HG03439 (cell line): ENCODE measurements around the gene ZBTB22.
"Not testable (repeated sequence)": the region's sequence is repeated elsewhere in the genome, so short reads cannot be mapped to it uniquely, and the experiment has no call there.

Source experiments
- ATAC-seq: cut with Tn5 transposase; IDR thresholded peaks from one replicate; pipeline ENCODE4 v1.9.1; 2021; ENCODE audit warnings: mild to moderate bottlenecking, moderate library complexity; ENCODE audit not compliant: unreplicated experiment

Gene ZBTB22

DNA sequence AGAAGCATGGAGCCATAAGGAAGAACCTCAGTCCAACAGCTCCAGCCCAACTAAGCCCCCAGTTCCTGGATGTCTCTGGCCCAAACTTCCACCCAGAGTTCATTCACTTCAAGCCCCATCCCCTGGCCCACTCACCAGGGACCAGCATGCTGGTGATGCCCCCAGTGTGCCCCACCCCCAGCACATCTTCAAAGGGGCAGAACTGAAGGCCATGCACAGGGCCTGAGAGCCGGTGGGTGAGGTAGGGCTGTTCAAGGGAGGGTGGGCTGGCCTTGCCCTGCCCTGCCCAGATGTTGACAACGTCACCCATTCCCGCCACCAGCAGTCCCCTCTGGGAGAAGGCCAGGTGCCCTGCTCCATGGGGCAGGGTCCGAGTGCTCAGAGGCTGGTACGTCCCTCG, 37.0 kb downstream of the ZBTB22 start:
- no peak for ATAC-seq

DNA sequence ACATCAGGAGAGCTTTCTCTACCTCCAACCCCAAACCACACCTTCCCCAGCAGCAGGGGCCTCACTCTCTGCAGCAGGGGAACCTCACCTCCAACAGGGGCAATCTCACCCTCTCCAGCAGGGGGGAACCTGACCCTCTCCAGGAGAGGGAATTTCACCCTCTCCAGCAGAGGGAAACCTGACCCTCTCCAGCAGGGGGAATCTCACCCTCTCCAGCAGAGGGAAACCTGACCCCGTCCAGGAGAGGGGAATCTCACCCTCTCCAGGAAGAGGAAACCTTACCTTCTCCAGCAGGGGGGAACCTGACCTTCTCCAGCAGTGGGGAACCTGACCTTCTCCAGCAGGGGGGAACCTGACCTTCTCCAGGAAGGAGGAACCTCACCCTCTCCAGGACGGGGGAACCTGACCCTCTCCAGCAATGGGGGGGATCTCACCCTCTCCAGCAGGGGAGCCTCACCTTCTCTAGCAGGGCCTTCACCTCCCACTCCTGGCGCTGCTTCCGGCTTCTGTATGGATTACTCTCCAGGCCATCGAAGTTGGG, 37.5 kb downstream of the ZBTB22 start:
- ATAC-seq = no peak

DNA sequence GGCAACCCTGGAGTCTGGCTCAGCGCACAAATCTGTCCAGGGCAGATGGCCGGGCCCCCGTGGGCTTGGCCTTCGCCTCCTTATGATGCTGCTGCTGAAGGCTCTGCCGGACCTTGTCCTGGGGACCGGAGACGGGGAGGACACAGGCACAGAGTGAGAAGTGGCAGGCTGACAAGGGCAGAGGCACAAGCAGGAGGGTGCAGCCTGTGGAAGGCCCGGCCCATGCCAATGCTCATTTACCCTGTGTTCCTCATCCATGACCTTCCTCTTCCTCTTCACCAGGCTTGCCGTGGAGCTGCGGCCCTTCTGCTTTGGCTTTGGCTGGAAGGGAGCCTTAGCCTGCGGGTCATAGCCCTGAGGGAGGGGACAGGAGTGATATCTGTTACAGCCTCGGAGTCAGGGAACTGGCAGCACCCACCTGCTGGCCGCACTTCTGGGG, 38.3 kb downstream of the ZBTB22 start:
- no peak for ATAC-seq

DNA sequence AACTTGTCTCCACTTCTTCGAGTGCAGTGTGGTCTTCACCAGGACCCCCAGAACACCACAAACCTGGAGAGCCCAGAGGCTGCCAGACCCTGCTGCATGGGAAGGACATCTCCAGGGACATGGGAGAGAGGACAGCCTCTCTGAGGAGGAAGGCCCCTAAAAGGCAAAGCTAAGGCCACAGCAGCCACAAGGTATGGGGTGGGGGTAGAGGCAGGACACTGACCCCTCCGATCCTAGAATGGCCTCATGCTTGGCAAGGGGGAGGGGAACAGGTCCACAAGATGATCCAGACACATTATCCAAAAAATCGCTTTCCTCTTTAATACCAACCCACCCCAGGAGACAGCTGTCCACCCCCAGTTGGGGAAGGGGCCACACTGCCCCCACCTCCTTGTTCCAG, 38.7 kb downstream of the ZBTB22 start:
- ATAC-seq = no peak

DNA sequence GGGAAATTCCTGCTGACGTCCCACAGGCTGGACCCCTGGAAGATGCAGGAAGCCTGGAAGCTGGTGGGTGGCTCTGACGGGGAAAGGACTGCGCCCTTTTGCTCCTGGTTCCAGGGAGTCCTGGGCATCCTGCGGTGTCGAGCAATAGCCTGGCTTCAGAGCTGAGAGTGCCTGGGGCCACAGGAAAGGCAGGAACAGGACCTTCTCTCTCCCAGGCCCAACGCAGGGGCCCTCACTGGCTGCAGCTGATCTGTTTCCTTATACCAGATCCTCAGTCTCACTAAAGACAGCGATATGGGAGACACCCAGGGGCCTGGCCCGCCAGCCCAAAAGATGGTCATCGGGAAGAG, 39.2 kb downstream of the ZBTB22 start:
- ATAC-seq = no peak

DNA sequence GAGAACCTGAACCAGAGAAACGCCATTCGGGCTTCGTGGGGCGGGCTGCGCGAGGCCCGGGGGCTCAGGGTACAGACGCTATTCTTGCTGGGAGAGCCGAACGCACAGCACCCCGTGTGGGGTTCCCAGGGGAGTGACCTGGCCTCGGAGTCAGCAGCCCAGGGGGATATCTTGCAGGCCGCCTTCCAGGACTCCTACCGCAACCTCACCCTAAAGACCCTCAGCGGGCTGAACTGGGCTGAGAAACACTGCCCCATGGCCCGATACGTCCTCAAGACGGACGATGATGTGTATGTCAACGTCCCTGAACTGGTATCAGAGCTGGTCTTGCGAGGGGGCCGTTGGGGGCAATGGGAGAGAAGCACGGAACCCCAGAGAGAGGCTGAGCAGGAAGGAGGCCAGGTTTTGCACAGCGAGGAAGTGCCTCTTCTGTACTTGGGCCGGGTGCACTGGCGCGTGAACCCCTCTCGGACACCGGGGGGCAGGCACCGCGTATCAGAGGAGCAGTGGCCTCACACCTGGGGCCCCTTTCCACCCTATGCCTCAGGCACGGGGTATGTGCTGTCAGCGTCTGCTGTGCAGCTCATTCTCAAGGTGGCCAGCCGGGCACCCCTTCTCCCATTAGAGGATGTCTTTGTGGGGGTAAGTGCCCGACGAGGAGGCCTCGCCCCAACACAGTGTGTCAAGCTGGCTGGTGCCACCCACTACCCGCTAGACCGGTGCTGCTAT, 39.7 kb downstream of the ZBTB22 start:
- ATAC-seq = peak; percentile 15

DNA sequence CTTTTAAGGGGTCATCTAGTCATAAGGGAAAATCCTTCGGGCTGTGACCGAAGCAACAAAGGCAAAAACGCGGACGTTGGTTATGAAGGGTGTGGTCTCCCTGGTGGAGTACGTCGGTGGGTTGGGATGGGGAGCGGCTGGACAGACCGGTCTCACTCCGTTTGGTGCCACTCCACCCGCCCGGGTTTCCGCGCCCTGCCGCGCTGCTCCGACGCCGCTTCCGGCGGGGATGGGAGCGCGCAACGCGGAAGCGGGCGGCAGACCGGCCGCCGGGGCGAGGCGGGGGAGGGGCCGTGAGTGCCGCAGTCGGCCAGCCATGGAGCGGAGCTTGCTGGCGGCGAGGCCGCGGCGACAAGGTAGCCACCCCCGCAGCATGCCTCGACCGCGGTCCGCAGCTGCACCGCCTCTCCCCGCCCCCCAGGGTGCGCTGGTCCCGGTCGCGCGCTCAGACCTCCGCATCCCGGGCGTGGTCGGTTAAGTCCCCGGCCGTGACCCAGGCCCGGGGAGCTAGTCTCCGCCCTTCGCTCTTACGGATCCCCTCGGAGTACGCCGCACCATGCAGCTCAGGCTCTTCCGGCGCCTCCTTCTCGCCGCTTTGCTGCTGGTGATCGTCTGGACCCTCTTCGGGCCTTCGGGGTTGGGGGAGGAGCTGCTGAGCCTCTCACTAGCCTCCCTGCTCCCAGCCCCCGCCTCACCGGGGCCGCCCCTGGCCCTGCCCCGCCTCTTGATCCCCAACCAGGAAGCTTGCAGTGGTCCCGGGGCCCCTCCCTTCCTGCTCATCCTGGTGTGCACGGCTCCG, 40.5 kb downstream of the ZBTB22 start, which contains the start of gene B3GALT4:
Gene B3GALT4, plus strand, starts transcription at position 260 of the 799 bp plus-strand sequence. Its CDS starts 297 bp downstream, at position 557.
- ATAC-seq = peak; percentile 55

DNA sequence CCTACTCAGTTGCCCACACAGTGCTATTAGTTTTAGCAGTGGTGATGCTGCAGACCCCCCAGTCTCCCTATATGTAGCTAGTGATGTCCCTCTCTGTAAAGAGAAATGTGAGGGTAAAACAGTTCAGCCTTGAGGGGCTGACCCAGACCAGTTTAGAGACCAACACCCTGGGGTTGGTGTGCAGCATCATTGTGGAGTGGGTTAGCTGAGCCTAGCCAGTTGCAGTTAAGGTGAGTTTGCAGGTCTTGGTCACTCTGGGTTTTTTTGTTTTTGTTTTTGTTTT, 41.0 kb downstream of the ZBTB22 start:
- ATAC-seq = no peak

DNA sequence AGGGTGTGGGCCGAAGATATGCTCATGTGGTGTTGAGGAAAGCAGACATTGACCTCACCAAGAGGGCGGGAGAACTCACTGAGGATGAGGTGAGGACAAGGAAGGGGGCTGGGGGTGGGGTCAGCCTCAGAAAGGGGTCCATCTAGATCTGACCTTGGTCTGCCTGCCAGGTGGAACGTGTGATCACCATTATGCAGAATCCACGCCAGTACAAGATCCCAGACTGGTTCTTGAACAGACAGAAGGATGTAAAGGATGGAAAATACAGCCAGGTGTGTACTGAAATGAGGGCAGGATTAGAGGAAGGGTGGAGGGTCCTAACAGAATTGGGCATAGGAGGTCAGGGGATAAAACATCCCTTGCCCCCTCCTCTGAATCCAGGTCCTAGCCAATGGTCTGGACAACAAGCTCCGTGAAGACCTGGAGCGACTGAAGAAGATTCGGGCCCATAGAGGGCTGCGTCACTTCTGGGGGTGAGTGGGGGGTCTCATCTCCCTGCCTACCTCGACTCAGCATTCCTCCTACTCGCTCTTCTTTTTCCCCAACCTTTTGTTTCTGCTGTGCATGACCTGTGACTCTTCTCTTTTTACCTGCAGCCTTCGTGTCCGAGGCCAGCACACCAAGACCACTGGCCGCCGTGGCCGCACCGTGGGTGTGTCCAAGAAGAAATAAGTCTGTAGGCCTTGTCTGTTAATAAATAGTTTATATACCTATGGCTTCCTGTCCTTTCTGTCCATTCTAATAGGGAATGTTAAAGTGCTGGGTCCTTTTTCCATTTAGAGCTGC, 41.6 kb downstream of the ZBTB22 start:
- not testable (repeated sequence) for ATAC-seq

DNA sequence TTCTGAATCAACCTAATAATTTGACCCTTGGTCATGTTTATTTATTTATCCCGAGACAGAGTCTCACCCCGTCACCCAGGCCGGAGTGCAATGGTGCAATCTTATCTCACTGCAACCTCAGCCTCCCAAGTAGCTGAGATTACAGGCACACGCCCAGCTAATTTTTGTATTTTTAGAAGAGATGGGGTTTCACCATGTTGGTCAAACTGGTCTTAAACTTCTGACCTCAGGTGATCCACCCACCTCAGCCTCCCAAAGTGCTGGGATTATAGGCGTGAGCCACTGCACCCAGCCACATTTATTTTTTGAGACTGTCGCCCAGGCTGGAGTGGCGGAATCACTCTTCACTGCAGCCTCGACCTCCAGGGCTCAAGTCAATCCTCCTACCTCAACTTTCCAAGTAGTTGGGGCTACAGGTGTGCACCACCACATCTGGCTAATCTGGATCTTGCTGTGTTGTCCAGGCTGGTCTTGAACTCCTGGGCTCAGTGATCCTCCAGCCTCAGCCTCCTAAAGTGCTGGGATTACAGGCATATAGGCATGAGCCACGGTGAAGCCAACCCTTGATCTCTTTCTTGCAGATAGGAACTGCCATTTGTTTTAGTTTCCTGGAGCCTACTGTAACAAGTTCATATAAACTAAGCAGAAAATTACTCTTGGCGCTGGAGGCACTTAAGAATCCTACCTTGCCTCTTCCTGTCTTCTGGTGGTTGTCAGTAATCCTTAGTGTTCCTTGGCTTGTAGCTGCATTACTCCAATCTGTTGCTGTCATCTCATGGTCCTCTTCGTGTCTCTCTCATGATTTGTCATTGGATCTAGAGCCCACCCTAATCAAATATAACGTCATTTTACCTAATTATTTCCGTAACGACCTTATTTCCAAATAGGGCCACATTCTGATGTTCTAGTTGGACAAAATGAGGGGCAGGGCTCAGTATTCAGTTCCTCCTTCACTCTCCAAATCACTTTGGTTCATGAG, 43.3 kb downstream of the ZBTB22 start:
- no peak for ATAC-seq

DNA sequence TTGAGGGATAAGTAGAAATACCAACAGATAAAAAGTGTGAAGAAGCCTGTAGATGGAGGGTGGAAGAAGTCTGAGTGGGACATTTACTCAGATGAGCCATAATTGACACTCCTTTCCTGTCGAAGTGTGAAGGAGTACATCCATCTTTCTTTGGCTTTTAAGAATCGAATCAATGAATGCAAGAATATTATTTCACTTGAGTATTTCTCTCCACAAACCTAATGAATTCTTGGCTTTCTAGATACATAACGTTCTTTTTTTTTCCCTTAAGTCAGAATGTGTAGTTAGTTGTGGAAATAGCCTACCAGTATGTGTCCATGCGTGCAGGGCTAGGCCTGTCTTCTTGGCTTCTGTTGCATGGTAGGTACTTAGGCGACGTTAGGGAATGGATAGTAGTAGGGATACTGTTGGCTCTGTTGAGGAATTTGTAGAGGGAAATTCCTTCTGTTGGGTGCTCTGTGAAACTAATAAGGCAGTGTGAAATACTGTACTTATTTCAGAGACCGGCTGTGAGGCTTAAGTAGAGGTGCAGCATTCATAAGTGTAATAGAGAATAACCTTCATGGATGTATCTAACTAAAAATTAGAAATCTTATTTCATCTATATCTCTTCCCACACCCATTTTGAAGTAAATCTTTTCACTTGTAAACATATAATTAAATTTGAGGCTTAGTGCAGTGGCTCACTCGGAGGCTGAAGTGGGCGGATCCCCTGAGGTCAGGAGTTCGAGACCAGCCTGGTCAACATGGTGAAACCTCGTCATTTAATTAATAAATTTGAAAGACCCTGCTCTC, 44.2 kb downstream of the ZBTB22 start:
- ATAC-seq = no peak

DNA sequence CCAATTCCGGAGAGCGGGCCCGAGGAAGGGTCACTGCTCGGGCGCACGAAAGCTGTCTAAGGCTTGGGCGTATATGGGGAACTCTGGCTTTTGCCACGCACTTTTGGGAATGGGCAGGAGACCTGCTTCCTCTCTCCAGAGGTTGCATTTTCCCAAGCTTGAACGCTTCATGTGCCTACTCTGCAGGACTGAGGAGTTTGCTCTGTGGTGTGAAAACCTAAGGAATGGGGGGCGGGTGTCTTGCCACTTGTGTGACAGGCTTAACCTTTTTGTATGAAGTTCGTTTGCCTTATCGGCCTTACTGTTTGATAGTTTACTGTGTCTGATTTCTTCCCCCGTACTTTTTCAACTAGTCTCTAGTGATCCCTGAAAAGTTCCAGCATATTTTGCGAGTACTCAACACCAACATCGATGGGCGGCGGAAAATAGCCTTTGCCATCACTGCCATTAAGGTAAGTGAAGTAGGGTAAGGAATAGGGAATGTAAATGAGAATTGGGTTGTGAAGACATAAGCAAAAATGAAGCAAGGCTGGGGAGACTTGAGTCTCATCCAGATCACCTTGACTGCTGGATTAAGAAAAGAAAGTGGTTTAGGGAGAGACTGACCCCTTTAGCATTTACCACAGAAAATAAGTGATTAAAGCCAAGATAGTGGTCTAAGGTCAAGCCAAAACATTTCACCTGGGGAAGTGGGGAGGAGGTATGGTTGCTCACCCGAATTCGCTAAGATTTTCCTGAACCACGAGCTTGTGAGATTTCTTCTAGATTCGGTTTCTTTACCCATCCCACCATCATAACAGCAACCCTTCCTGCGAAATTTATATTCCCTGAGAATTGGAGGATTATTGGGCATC, 45.0 kb downstream of the ZBTB22 start:
- ATAC-seq = peak; percentile 18

DNA sequence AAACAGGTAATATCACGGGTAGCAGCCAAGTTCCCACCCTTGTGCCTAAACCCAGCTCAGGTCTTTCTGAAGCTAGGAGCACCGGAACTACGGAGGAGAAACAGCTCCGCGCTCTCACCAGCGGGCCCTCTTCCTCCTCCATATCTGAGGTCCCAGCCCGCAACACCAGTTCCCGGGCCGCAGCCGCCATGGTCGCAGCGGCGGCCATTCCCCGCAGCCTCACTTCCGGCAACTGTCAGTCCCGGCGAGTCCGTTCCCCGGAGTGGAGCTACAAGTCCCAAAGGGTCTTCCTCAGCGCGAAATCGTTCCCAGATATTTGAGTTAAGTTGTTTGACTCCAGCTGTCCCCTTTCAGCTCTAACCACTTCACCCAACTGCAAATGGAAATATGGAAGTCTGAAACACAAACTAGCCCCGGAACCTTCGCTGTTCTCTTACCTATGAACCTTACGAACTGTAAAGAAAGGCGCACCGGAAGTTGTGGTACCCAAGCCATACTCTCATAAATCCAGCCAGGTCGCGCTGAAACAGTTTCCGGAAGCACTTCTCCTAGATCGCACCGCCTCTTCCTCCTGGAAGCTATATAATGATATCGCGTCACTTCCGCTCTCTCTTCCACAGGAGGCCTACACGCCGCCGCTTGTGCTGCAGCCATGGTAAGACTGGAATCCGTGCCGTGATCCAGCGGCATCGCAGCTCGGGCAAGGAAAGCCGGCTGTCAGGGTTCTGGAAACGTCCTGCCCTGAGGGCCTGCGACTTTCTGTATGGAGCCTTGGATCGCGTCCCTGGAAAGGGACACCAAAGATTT, 45.9 kb downstream of the ZBTB22 start, which contains the start of the genes RPS18 and VPS52:
Gene RPS18, plus strand, starts transcription at position 608 of the 807 bp plus-strand sequence. Its CDS starts 45 bp downstream, at position 653.
Gene VPS52, minus strand, starts transcription at position 409 of the 807 bp plus-strand sequence. Its CDS starts 201 bp downstream, at position 208.
- peak; percentile 83 for ATAC-seq

DNA sequence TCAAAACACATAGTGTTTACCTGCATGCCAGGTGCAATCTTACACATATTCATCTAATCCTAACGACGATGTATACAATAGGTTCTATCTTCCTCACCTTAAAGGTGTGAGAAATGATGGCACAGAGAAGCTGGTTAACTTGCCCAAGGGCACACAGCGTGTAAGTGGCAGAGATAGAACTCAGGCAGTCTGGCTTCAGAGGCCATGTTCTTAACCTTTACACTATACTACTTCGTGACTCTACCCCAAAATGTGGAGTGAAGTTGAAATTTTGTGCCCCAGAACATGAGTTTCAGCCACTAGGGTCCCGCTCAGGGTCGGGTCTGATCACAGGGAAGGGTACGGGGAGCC, 46.5 kb downstream of the ZBTB22 start:
- ATAC-seq = no peak
